ENCODE data around the gene TEDC1. TPM values are rescaled to one million over a fixed set of nuclear protein-coding genes. Genes with fewer than 3 reads are reported as not detected.

Gene TEDC1
- total RNA-seq, 4 donors from 2014 or later: 0.97 to 4.2 (median 2.2) TPM

GRCh38 chr14:105456736-105457617, 34.1 kb upstream of the TEDC1 start:
- no peaks in the 10 kb centered on the region for H3K9me3 ChIP-seq
- peak; percentile 52 to 60 for ATAC-seq
- no peak for TF ChIP-seq POLR2A (IDR thresholded peaks at IDR 0.05)
- no peaks in the 10 kb centered on the region for H3K4me1 ChIP-seq
- no peak overlapping the region for H3K4me3 ChIP-seq
- H3K36me3 ChIP-seq: peaks cover 0 to 51% of the 10 kb centered on the region in 2 donors
- no peaks in the 10 kb centered on the region for H3K27me3 ChIP-seq
- intact Hi-C loops (cut with DNase I; ENCODE audit: low total_unique reads): no loop called here
- in situ Hi-C loops (cut with MboI; ENCODE audit: low sequenced_read_pairs in 4 of 4): no loop called here
- no peak overlapping the region for H3K27ac ChIP-seq
- DNase-seq: no peak

- TF ChIP-seq POLR2A (IDR thresholded peaks at IDR 0.05) (no peak), CTCF (IDR thresholded peaks at IDR 0.05 in 4 of 5, conservative IDR thresholded peaks at IDR 0.05 in 1 of 5) (no peak)
- DNase-seq (no peak), ATAC-seq (no peak)
- no peak overlapping the region for H3K4me3 ChIP-seq
- H3K9me3 ChIP-seq: no peaks in the 10 kb centered on the region
- in situ Hi-C loops (cut with MboI; ENCODE audit: low sequenced_read_pairs in 4 of 4): no loop called here
- H3K4me1 ChIP-seq: no peaks in the 10 kb centered on the region
- no peaks in the 10 kb centered on the region for H3K27me3 ChIP-seq
- intact Hi-C loops (cut with DNase I; ENCODE audit: low total_unique reads): no loop called here
- peaks cover 0 to 50% of the 10 kb centered on the region in 2 donors for H3K36me3 ChIP-seq
- no peak overlapping the region for H3K27ac ChIP-seq
Observed at GRCh38 chr14:105458010-105458409, 33.0 kb upstream of the TEDC1 start.

GRCh38 chr14:105458571-105458970, 32.5 kb upstream of the TEDC1 start:
- DNase-seq: no peak
- Histone ChIP-seq H3K27ac (no peak overlapping the region), H3K9me3 (no peaks in the 10 kb centered on the region), H3K27me3 (no peaks in the 10 kb centered on the region), H3K4me1 (no peaks in the 10 kb centered on the region), H3K4me3 (no peak overlapping the region), H3K36me3 (peaks cover 0 to 56% of the 10 kb centered on the region in 2 donors)
- intact Hi-C loops (cut with DNase I; ENCODE audit: low total_unique reads) (no loop called here), in situ Hi-C loops (cut with MboI; ENCODE audit: low sequenced_read_pairs in 4 of 4) (no loop called here)
- TF ChIP-seq POLR2A (IDR thresholded peaks at IDR 0.05) (no peak), CTCF (IDR thresholded peaks at IDR 0.05 in 4 of 5, conservative IDR thresholded peaks at IDR 0.05 in 1 of 5) (no peak)
- ATAC-seq: no peak

GRCh38 chr14:105460116-105460515, 30.9 kb upstream of the TEDC1 start:
- H3K36me3 ChIP-seq: peaks cover 0 to 55% of the 10 kb centered on the region in 2 donors
- in situ Hi-C loops (cut with MboI; ENCODE audit: low sequenced_read_pairs in 4 of 4): no loop called here
- ATAC-seq: no peak

More at GRCh38 chr14:105460116-105460515, 30.9 kb upstream of the TEDC1 start:
- no peak for DNase-seq
- TF ChIP-seq POLR2A (IDR thresholded peaks at IDR 0.05) (no peak), CTCF (IDR thresholded peaks at IDR 0.05 in 4 of 5, conservative IDR thresholded peaks at IDR 0.05 in 1 of 5) (no peak)
- Histone ChIP-seq H3K4me3 (no peak overlapping the region), H3K27me3 (no peaks in the 10 kb centered on the region), H3K27ac (no peak overlapping the region), H3K4me1 (no peaks in the 10 kb centered on the region), H3K9me3 (no peaks in the 10 kb centered on the region)
- intact Hi-C loops (cut with DNase I; ENCODE audit: low total_unique reads): no loop called here

Data from gastrocnemius medialis (tissue), 4 donors.